GM12872 (cell line): ENCODE data around the gene PPP1R14C.

ENCODE experiments used
- CTCF ChIP-seq: IDR thresholded peaks from 3 replicates; pipeline ENCODE4 v1.5.1; 2011; ENCODE audit warnings: low read depth, mild to moderate bottlenecking, low read length, moderate library complexity; ENCODE audit not compliant: insufficient read depth

Gene PPP1R14C

GRCh38 chr6:150293423-150294173, 150.8 kb downstream of the PPP1R14C start:
- no peak for TF ChIP-seq CTCF

- no peak for TF ChIP-seq CTCF
These were observed 154.0 kb downstream of the PPP1R14C start for GRCh38 chr6:150296890-150297289.

GRCh38 chr6:150297327-150298029, 154.6 kb downstream of the PPP1R14C start:
- no peak for TF ChIP-seq CTCF

GRCh38 chr6:150298030-150298380, 155.2 kb downstream of the PPP1R14C start:
- TF ChIP-seq CTCF = no peak

GRCh38 chr6:150298676-150299075, 155.8 kb downstream of the PPP1R14C start:
- no peak for TF ChIP-seq CTCF
